Hepatocyte (in vitro differentiated cells): ENCODE data around the gene BMP7.

ENCODE experiments used
- EZH2phosphoT487 ChIP-seq: fragments of 200-600 bp; sonication (generic); IDR thresholded peaks from one replicate; pipeline ENCODE4 v1.6.1; 2018; ENCODE audit warnings: antibody characterized with exemption, mild to moderate bottlenecking, low read depth, moderate library complexity; ENCODE audit not compliant: unreplicated experiment, severe bottlenecking
- TF ChIP-seq, protein P1 (sequence below): fragments of 200-600 bp; sonication (generic); IDR thresholded peaks from 2 replicates; pipeline ENCODE4 v1.5.1; 2016; ENCODE audit warnings: antibody characterized with exemption, mild to moderate bottlenecking; ENCODE audit not compliant: poor library complexity

DNA sequence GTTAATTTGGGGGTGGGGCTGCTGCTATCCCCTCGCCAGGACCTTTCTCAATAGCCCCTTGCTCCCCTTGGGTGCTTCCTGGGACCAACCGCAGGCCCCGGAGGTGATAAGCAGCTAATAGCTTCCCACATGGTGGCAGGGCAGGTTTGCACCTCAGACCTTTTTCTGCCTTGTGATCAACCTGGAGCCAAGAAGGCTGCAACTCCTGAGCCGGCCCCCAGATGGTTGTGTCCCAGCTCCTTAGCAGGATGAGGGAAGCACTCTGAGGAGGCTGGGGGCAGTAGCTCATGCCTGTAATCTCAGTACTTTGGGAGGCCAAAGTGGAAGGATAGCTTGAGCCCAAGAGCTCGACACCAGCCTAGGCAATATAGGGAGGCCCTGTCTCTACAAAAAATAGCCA is 85.5 kb downstream of the BMP7 start:
- TF ChIP-seq, protein P1, sequence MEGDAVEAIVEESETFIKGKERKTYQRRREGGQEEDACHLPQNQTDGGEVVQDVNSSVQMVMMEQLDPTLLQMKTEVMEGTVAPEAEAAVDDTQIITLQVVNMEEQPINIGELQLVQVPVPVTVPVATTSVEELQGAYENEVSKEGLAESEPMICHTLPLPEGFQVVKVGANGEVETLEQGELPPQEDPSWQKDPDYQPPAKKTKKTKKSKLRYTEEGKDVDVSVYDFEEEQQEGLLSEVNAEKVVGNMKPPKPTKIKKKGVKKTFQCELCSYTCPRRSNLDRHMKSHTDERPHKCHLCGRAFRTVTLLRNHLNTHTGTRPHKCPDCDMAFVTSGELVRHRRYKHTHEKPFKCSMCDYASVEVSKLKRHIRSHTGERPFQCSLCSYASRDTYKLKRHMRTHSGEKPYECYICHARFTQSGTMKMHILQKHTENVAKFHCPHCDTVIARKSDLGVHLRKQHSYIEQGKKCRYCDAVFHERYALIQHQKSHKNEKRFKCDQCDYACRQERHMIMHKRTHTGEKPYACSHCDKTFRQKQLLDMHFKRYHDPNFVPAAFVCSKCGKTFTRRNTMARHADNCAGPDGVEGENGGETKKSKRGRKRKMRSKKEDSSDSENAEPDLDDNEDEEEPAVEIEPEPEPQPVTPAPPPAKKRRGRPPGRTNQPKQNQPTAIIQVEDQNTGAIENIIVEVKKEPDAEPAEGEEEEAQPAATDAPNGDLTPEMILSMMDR, result no peak
- TF ChIP-seq EZH2phosphoT487, result no peak
